ENCODE measurements around the gene PPFIBP1. TPM values are rescaled to one million over a fixed set of nuclear protein-coding genes. Genes with fewer than 3 reads are reported as not detected.

PPFIBP1 gene
- total and polyA plus RNA-seq, 9 of the 15 experiments (the other 6 are each of a cell fraction or from before 2014, with no cell fraction given), result 0.46 to 3.5 (median 1.8) TPM

GRCh38 chr12:27555925-27556778 is 32.1 kb downstream of the PPFIBP1 start (continued):
- TF ChIP-seq, protein P1, sequence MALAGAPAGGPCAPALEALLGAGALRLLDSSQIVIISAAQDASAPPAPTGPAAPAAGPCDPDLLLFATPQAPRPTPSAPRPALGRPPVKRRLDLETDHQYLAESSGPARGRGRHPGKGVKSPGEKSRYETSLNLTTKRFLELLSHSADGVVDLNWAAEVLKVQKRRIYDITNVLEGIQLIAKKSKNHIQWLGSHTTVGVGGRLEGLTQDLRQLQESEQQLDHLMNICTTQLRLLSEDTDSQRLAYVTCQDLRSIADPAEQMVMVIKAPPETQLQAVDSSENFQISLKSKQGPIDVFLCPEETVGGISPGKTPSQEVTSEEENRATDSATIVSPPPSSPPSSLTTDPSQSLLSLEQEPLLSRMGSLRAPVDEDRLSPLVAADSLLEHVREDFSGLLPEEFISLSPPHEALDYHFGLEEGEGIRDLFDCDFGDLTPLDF (CRISPR knock-in tag; IDR thresholded peaks at IDR 0.05), result no peak

DNA sequence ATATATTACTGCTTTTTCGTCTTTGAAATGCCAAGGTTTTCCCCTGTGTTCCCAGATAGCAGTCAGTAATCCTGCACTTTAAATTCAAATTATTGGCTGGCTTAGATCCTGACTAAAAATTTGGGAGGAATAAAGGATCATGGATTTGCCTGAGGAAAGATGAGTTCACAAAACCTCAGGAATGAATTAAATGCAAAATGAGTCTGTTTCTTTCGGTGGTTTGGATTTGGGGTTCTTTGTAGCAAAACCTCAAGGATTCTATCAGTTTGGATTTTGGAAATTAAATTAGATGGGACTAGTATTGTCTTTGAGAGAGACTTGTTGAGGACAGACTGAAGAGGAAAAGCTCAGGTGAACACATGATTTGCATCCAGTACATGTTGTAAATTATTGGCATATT is 36.1 kb downstream of the PPFIBP1 start:
- Histone ChIP-seq H3K9ac (ENCODE audit: insufficient read depth in 1 of 2, low read depth in 2 of 2, low read length in 2 of 2) (no peak overlapping the region), H2AFZ (ENCODE audit: low read depth, low read length) (no peak overlapping the region), H4K20me1 (replicated peaks; ENCODE audit: control insufficient read depth, insufficient read depth, low read length) (no peaks in the 10 kb centered on the region), H3K27ac (ENCODE audit: extremely low read depth, low read depth, low read length) (no peak overlapping the region), H3K4me1 (replicated peaks in 1 of 2; ENCODE audit: control insufficient read depth in 2 of 2, insufficient read depth in 2 of 2, low read length in 2 of 2) (no peaks in the 10 kb centered on the region), H3K79me2 (ENCODE audit: control insufficient read depth, insufficient read depth, low read length) (no peaks in the 10 kb centered on the region), H3K36me3 (ENCODE audit: control insufficient read depth, insufficient read depth, low read length) (no peaks in the 10 kb centered on the region), H3K4me2 (ENCODE audit: insufficient read depth, low read length) (no peak overlapping the region), H3K27me3 (ENCODE audit: control insufficient read depth in 2 of 2, insufficient read depth in 2 of 2, low read length in 2 of 2) (peaks cover under 1 to 8% of the 10 kb centered on the region in 2 experiments; a peak in 3 of 5 replicates), H3K4me3 (no peak overlapping the region), H3K9me1 (ENCODE audit: control insufficient read depth, insufficient read depth, low read length) (no peaks in the 10 kb centered on the region), H3K9me3 (replicated peaks; ENCODE audit: control insufficient read depth, insufficient read depth, low read depth, low read length) (no peaks in the 10 kb centered on the region)
- FAIRE-seq (no peak), ATAC-seq (no peak), DNase-seq (ENCODE audit: extremely low read depth in 1 of 4, low spot score in 3 of 4) (no peak)
- ChIA-PET POLR2A (no interaction called here), CTCF (ENCODE audit: low intra/inter-chr PET ratio) (no interaction called here)
- intact Hi-C loops (cut with micrococcal nuclease), result loop anchor here (10.0 kb wide), 1 partner anchor 125 kb away; no protein-coding TSS in a partner anchor
- in situ Hi-C loops (cut with MboI), result no loop called here
- no TSS peak for BruUV-seq (replicated peaks)
- 3% methylated on average over 2 of the region's 2 CpGs for WGBS (ENCODE audit: insufficient coverage, low coverage, missing lambda C conversion rate)
- TF ChIP-seq HDAC3 (IDR thresholded peaks at IDR 0.05; ENCODE audit: borderline replicate concordance, partially characterized antibody) (no peak), ARID3B (CRISPR knock-in tag; IDR thresholded peaks at IDR 0.05; ENCODE audit: borderline replicate concordance) (no peak), ZBTB2 (IDR thresholded peaks at IDR 0.05) (no peak), ZNF449 (CRISPR knock-in tag; IDR thresholded peaks at IDR 0.05) (no peak), XRCC5 (IDR thresholded peaks at IDR 0.05; ENCODE audit: low read depth, low read length) (no peak), ZNF239 (CRISPR knock-in tag; IDR thresholded peaks at IDR 0.05) (no peak), SNIP1 (IDR thresholded peaks at IDR 0.05; ENCODE audit: low read depth) (no peak)
- TF ChIP-seq, protein P2, sequence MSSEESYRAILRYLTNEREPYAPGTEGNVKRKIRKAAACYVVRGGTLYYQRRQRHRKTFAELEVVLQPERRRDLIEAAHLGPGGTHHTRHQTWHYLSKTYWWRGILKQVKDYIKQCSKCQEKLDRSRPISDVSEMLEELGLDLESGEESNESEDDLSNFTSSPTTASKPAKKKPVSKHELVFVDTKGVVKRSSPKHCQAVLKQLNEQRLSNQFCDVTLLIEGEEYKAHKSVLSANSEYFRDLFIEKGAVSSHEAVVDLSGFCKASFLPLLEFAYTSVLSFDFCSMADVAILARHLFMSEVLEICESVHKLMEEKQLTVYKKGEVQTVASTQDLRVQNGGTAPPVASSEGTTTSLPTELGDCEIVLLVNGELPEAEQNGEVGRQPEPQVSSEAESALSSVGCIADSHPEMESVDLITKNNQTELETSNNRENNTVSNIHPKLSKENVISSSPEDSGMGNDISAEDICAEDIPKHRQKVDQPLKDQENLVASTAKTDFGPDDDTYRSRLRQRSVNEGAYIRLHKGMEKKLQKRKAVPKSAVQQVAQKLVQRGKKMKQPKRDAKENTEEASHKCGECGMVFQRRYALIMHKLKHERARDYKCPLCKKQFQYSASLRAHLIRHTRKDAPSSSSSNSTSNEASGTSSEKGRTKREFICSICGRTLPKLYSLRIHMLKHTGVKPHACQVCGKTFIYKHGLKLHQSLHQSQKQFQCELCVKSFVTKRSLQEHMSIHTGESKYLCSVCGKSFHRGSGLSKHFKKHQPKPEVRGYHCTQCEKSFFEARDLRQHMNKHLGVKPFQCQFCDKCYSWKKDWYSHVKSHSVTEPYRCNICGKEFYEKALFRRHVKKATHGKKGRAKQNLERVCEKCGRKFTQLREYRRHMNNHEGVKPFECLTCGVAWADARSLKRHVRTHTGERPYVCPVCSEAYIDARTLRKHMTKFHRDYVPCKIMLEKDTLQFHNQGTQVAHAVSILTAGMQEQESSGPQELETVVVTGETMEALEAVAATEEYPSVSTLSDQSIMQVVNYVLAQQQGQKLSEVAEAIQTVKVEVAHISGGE (CRISPR knock-in tag; IDR thresholded peaks at IDR 0.05), result no peak

Data from K562 (cell line).